ENCODE measurements around the gene TOPAZ1. TPM values are rescaled to one million over a fixed set of nuclear protein-coding genes. Genes with fewer than 3 reads are reported as not detected.

The TOPAZ1 gene
- total and polyA plus RNA-seq, 9 of the 15 experiments (the other 6 are each of a cell fraction or from before 2014, with no cell fraction given): 0.01 TPM; not detected in 8

DNA sequence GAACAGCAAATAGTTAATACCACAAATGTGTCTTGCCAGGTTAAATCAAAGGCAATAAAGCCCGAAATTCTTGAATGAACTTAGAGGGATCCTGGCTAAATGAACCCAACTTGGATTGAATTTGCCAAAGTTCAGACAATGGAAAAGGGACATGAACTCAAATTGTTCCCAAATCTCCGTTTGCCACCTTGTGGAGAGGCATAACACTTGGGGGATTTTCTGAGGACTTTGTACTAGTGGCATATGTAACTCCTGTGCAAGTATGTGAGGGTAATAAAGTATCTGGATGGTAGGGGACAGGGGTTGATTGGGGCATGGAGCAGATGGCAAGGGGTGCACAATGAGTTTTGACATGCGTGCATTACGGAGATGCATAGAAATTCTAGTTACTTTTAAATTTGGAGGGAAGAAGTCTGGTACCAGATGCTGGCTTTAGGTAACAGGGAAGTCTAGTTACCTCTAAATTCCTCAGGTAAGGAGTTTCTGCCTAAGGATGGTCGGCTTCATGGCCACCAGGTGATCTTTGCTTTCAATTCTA is 95.6 kb downstream of the TOPAZ1 start:
- Histone ChIP-seq H3K9me3 (replicated peaks; ENCODE audit: control insufficient read depth, insufficient read depth, low read depth, low read length) (no peaks in the 10 kb centered on the region), H3K79me2 (ENCODE audit: control insufficient read depth, insufficient read depth, low read length) (peaks cover 26% of the 10 kb centered on the region), H3K4me2 (ENCODE audit: insufficient read depth, low read length) (peak overlapping the region; percentile 95), H4K20me1 (replicated peaks; ENCODE audit: control insufficient read depth, insufficient read depth, low read length) (no peaks in the 10 kb centered on the region), H3K4me1 (replicated peaks in 1 of 2; ENCODE audit: control insufficient read depth in 2 of 2, insufficient read depth in 2 of 2, low read length in 2 of 2) (peaks cover 10 to 12% of the 10 kb centered on the region in 2 experiments; a peak in 3 of 5 replicates), H3K27ac (ENCODE audit: extremely low read depth, low read depth, low read length) (peak overlapping the region; percentile 93), H3K9me1 (ENCODE audit: control insufficient read depth, insufficient read depth, low read length) (no peaks in the 10 kb centered on the region), H3K27me3 (ENCODE audit: control insufficient read depth in 2 of 2, insufficient read depth in 2 of 2, low read length in 2 of 2) (no peaks in the 10 kb centered on the region), H2AFZ (ENCODE audit: low read depth, low read length) (peak overlapping the region; percentile 99), H3K36me3 (ENCODE audit: control insufficient read depth, insufficient read depth, low read length) (no peaks in the 10 kb centered on the region; the same call in 2 of the 3 replicates), H3K4me3 (peak overlapping the region; percentile 65), H3K9ac (ENCODE audit: insufficient read depth in 1 of 2, low read depth in 2 of 2, low read length in 2 of 2) (peak overlapping the region; percentile 26 to 88; a peak in 3 of 4 replicates)
- WGBS (ENCODE audit: insufficient coverage, low coverage, missing lambda C conversion rate): 45% methylated on average over 5 of the region's 5 CpGs
- intact Hi-C loops (cut with micrococcal nuclease) (loop anchor here (5.0 kb wide), 1 partner anchor 180 kb away; no protein-coding TSS in a partner anchor), in situ Hi-C loops (cut with MboI) (no loop called here)
- DNase-seq (ENCODE audit: extremely low read depth in 1 of 4, low spot score in 3 of 4): peak in 2 of 4 experiments; percentile 19 to 21
- TSS peak; percentile 73 for BruUV-seq (replicated peaks)
- no peak for ATAC-seq
- FAIRE-seq: peak; percentile 65
- CTCF ChIA-PET (ENCODE audit: low intra/inter-chr PET ratio): interaction anchor here (1.1 kb wide), 1 partner anchor 568 kb away, joined by 4 read pairs; no protein-coding TSS in a partner anchor
- POLR2A ChIA-PET: interaction anchor here (0.6 to 2.9 kb wide), 5 partner anchors 8 to 638 kb away, joined by 3 to 16 read pairs (median 4); partner anchors contain the start of genes EXOSC7 and ZDHHC3
- TF ChIP-seq CTCF (IDR thresholded peaks at IDR 0.05 in 2 of 3, conservative IDR thresholded peaks at IDR 0.05 in 1 of 3; ENCODE audit: insufficient read depth in 2 of 3, low read depth in 1 of 3, low read length in 3 of 3): peak in 1 of 3 experiments; percentile 18; a peak in 2 of 6 replicates
- TF ChIP-seq ARID2 (IDR thresholded peaks at IDR 0.05): 0 out of 2 replicates have a peak, but pooled peaks have one; percentile 5
- no peak for TF ChIP-seq ZNF668 (CRISPR knock-in tag; IDR thresholded peaks at IDR 0.05)

Data from K562 (cell line).